Left ventricle myocardium inferior (tissue), 1 donor: Measurements from ENCODE around the gene DUSP7. TPM values are rescaled to one million over a fixed set of nuclear protein-coding genes. Genes with fewer than 3 reads are reported as not detected.

Source experiments
- DNase-seq: peaks from one replicate; pipeline ENCODE4 v3.0.0-alpha.2; 2020
- H3K27ac ChIP-seq: fragments of 200-600 bp; replicated peaks from 2 replicates; pipeline ENCODE4 v1.8.0; 2021
- H3K27me3 ChIP-seq: fragments of 200-600 bp; 2 replicates; pipeline ENCODE4 v1.8.0; 2021; ENCODE audit warnings: low read depth
- H3K36me3 ChIP-seq: fragments of 200-600 bp; 2 replicates; pipeline ENCODE4 v1.8.0; 2021
- H3K4me1 ChIP-seq: fragments of 200-600 bp; 2 replicates; pipeline ENCODE4 v1.8.0; 2021
- H3K4me3 ChIP-seq: fragments of 200-600 bp; 2 replicates; pipeline ENCODE4 v1.8.0; 2021; ENCODE audit warnings: mild to moderate bottlenecking, moderate library complexity
- H3K9me3 ChIP-seq: fragments of 200-600 bp; replicated peaks from 2 replicates; pipeline ENCODE4 v1.8.0; 2021
- intact Hi-C: fragments of 100-400 bp; cut with micrococcal nuclease; formaldehyde crosslinking; loops from one replicate; pipeline ENCODE4 v1.11.0; 2022
- long read RNA-seq: library from polyadenylated mRNA; unstranded; transcript quantifications from one replicate; pipeline ENCODE4 v2.0.0, GENCODE V29; 2021
- total RNA-seq: library from RNA; stranded (reverse); fragmentation: NEBNext Ultra II Directional; extraction: Animal tissue kit (Norgen Biotek cat#: 25700); gene quantifications from one replicate; pipeline ENCODE4 v1.2.1, GENCODE V29; 2021
- TF ChIP-seq, protein P1 (sequence below): fragments of 200-600 bp; IDR thresholded peaks from 2 replicates; pipeline ENCODE4 v1.8.0; 2021; ENCODE audit warnings: antibody characterized with exemption, mild to moderate bottlenecking, borderline replicate concordance
- donor health status: DM: no; HTN: yes; CAD: no; lungs with severe emphysema.

The DUSP7 gene
- 23.1 TPM for total RNA-seq
- long read RNA-seq, transcript DUSP7-202 (3 exons, 3,340 nt) = major isoform, 15 of 64 reads
- long read RNA-seq, partial matches to known transcripts = 48 of 64 reads
- long read RNA-seq, other reads (novel, unspliced or antisense) = 1 of 64 reads

GRCh38 chr3:52056521-52056967, at the start of gene DUSP7:
Gene DUSP7, minus strand, starts transcription at chr3:52056571. Its CDS starts 205 bp downstream, at chr3:52056366.
- intact Hi-C loops = loop anchor here (10.0 kb wide), 2 partner anchors 48 to 52 kb away; no protein-coding TSS in a partner anchor
- Histone ChIP-seq H3K4me1 (peaks cover 59% of the 10 kb centered on the region), H3K4me3 (peak within 1 kb of the TSS; percentile 80), H3K36me3 (peaks cover 23% of the 10 kb centered on the region), H3K9me3 (no peaks in the 10 kb centered on the region), H3K27me3 (no peaks in the 10 kb centered on the region), H3K27ac (peak within 1 kb of the TSS; percentile 95)
- TF ChIP-seq, protein P1, sequence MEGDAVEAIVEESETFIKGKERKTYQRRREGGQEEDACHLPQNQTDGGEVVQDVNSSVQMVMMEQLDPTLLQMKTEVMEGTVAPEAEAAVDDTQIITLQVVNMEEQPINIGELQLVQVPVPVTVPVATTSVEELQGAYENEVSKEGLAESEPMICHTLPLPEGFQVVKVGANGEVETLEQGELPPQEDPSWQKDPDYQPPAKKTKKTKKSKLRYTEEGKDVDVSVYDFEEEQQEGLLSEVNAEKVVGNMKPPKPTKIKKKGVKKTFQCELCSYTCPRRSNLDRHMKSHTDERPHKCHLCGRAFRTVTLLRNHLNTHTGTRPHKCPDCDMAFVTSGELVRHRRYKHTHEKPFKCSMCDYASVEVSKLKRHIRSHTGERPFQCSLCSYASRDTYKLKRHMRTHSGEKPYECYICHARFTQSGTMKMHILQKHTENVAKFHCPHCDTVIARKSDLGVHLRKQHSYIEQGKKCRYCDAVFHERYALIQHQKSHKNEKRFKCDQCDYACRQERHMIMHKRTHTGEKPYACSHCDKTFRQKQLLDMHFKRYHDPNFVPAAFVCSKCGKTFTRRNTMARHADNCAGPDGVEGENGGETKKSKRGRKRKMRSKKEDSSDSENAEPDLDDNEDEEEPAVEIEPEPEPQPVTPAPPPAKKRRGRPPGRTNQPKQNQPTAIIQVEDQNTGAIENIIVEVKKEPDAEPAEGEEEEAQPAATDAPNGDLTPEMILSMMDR = no peak
- DNase-seq = peak; percentile 79

DNA sequence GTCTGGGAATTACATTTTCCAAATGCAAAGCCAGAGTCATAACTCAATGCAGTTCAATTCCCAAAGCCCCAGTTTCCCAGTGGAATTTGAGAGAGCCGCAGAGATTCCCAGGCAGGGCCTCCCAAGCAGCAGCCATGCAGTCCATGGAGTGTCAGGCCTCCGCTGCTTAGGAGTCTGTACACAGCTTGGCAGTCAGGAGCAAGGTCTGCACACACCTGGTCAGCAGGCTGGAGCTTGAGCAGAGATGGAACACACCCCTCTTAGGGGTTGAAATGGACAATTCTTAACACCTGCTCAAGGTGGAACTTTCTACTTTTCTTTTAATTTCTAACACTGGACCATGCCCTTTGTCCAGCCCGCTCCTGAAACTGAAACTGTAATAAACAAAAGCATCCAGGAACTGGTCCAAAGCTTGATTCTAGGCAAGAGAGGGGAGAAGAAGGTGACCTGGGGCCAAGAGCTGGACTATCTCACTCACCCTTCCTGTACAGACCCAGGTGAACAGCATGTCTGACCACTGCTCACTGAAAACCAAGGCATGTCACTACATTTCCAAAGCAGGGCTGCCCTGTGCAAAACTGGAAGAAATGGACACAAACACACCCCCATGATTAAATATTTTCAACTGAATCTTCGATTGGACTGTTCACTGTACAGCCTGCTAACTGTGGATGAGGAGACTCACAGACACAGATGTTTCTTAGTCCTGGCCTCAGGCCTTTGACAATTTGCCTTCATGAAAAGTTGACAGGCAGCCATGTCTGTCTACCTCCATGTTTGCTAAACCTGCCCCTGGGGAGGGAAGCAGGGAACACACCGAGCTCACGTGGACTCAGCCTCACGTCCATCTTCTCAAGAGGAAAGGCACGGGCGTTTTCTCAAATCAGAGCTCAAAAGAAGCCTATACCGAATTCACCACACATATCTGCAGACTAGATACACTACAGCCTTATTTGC, 48.6 kb upstream of the DUSP7 start:
- DNase-seq = no peak
- peaks cover 31% of the 10 kb centered on the region for H3K4me1 ChIP-seq
- no peaks in the 10 kb centered on the region for H3K27me3 ChIP-seq
- H3K9me3 ChIP-seq = peaks cover 18% of the 10 kb centered on the region
- TF ChIP-seq, protein P1 = no peak
- H3K36me3 ChIP-seq = no peaks in the 10 kb centered on the region
- intact Hi-C loops = loop anchor here (10.0 kb wide), 1 partner anchor 50 kb away; the partner anchor contains the start of gene DUSP7
- no peak overlapping the region for H3K4me3 ChIP-seq
- H3K27ac ChIP-seq = no peak overlapping the region

- H3K27ac ChIP-seq = no peak overlapping the region
- H3K4me3 ChIP-seq = no peak overlapping the region
- DNase-seq = no peak
- peaks cover 18% of the 10 kb centered on the region for H3K9me3 ChIP-seq
- TF ChIP-seq, protein P1 = no peak
- no peaks in the 10 kb centered on the region for H3K36me3 ChIP-seq
- H3K27me3 ChIP-seq = no peaks in the 10 kb centered on the region
- peaks cover 11% of the 10 kb centered on the region for H3K4me1 ChIP-seq
- intact Hi-C loops = loop anchor here (10.0 kb wide), 1 partner anchor 48 kb away; the partner anchor contains the start of gene DUSP7
Observed at GRCh38 chr3:52102934-52103333, 46.6 kb upstream of the DUSP7 start.

- Histone ChIP-seq H3K27ac (peak overlapping the region; percentile 18), H3K4me3 (no peak overlapping the region), H3K27me3 (no peaks in the 10 kb centered on the region), H3K4me1 (no peaks in the 10 kb centered on the region), H3K36me3 (no peaks in the 10 kb centered on the region), H3K9me3 (peaks cover 18% of the 10 kb centered on the region)
- DNase-seq = no peak
- TF ChIP-seq, protein P1 = no peak
- intact Hi-C loops = no loop called here
Observed at GRCh38 chr3:52099001-52099401, 42.6 kb upstream of the DUSP7 start.

- Histone ChIP-seq H3K27ac (no peak overlapping the region), H3K27me3 (no peaks in the 10 kb centered on the region), H3K4me3 (no peak overlapping the region), H3K9me3 (peaks cover 18% of the 10 kb centered on the region), H3K36me3 (no peaks in the 10 kb centered on the region), H3K4me1 (peaks cover 7% of the 10 kb centered on the region)
- intact Hi-C loops = no loop called here
- no peak for DNase-seq
- TF ChIP-seq, protein P1 = no peak
Observed at GRCh38 chr3:52097851-52098507, 41.6 kb upstream of the DUSP7 start.
